Coronary artery (tissue), 2 donors: ENCODE data around the gene CXCL16.

Source experiments
- DNase-seq: peaks from one replicate; pipeline ENCODE4 v3.0.0-alpha.2; 2017; ENCODE audit warnings: low spot score
- H3K27ac ChIP-seq, 2 donors: fragments of 200-600 bp; sonication (generic); one replicate each; pipeline ENCODE4 v1.5.1; 2016 to 2019
- H3K4me3 ChIP-seq: fragments of 200-600 bp; sonication (generic); 2 replicates; pipeline ENCODE4 v1.5.1; 2016; ENCODE audit warnings: mild to moderate bottlenecking, moderate library complexity
- CTCF ChIP-seq: fragments of 200-600 bp; sonication (generic); IDR thresholded peaks from one replicate; pipeline ENCODE4 v1.5.1; 2019; ENCODE audit warnings: antibody characterized with exemption

Gene CXCL16

DNA sequence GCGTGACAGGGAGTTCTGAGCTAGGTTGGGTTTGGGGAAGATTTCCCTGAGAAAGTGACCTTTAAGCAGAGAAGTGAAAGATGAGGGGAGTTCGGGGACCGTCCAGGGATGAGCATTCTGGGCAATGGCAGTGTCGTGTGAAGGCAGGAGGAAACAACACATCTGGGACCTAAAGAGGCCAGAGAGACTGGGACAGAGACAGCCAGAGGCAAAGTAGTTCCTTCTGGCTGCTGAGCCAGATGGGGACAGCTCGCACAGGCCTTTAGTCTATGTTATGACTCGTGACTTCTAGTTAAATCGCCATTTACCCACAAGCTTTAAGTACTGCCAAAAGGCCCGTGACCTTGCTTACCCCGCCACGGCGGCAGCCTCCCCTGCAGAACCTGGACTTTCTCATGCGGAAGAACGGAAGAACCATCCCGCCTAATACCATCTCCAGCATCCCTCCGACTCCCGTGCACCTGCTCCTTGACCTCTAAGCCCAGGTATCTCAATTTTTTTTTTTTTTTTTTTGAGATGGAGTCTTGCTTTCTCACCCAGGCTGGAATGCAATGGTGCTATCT is 17.0 kb downstream of the CXCL16 start:
- no peak for DNase-seq
- Histone ChIP-seq H3K27ac (no peak overlapping the region), H3K4me3 (no peak overlapping the region)
- no peak for TF ChIP-seq CTCF

- H3K4me3 ChIP-seq, result no peak overlapping the region
- no peak for TF ChIP-seq CTCF
- H3K27ac ChIP-seq, result no peak overlapping the region
- DNase-seq, result no peak
These were observed 18.3 kb downstream of the CXCL16 start for GRCh38 chr17:4721203-4722135.

GRCh38 chr17:4720787-4721186 is 18.9 kb downstream of the CXCL16 start:
- DNase-seq, result no peak
- Histone ChIP-seq H3K27ac (no peak overlapping the region), H3K4me3 (no peak overlapping the region)
- no peak for TF ChIP-seq CTCF

- TF ChIP-seq CTCF, result no peak
- Histone ChIP-seq H3K4me3 (no peak overlapping the region), H3K27ac (no peak overlapping the region)
- DNase-seq, result no peak
These were observed 20.0 kb downstream of the CXCL16 start for GRCh38 chr17:4719684-4720221.

DNA sequence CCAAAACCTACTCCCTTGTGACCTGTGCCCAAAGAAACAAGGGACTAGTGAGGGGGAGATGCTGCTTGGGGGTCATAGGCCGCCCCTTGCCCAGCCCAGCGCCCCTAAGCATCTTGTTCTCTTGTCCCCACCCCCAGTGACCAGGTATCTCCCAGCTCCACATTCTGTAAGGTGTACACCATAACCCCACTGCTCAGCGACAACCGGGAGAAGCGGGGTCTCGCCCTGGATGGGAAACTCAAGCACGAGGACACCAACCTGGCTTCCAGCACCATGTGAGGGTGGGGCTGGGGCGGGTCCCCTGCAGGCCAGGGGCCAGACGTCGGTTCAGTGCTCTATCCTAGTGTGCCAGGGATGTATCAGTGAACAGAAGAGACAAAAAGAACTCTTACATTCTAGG is 20.6 kb downstream of the CXCL16 start:
- no peak for DNase-seq
- Histone ChIP-seq H3K4me3 (no peak overlapping the region), H3K27ac (no peak overlapping the region)
- TF ChIP-seq CTCF, result no peak

DNA sequence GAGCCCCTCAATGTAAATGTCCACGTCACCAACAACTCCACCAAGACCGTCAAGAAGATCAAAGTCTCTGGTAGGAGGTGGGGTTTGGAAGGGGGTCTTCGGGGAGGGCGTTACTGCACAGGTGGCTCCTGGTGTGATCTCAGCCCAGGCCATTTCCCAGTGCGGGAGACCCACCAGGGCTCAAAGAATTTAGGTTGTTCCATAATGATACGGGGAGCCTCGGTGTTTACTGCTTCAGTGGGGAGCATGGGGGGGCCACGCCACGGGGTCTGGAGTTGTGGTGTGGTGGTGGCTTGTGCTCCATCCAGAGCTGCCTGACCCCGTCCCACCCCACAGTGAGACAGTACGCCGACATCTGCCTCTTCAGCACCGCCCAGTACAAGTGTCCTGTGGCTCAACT is 21.5 kb downstream of the CXCL16 start:
- no peak for TF ChIP-seq CTCF
- Histone ChIP-seq H3K27ac (no peak overlapping the region), H3K4me3 (no peak overlapping the region)
- DNase-seq, result no peak
